GM11168 (cell line): ENCODE measurements around the gene ZNF407.

Source experiments
- in situ Hi-C: fragments of 300-500 bp; cut with MboI; formaldehyde crosslinking; loops from one replicate; pipeline ENCODE4 v1.12.0; 2022; ENCODE audit warnings: low sequenced_read_pairs; ENCODE audit not compliant: unreplicated experiment

Gene ZNF407

GRCh38 chr18:74582642-74583041 lies 15.0 kb upstream of the ZNF407 start:
- in situ Hi-C loops, result no loop called here

GRCh38 chr18:74587441-74587840 lies 10.2 kb upstream of the ZNF407 start:
- in situ Hi-C loops, result no loop called here

GRCh38 chr18:74589021-74589420 lies 8.6 kb upstream of the ZNF407 start:
- in situ Hi-C loops, result no loop called here

- in situ Hi-C loops, result no loop called here
Measured at GRCh38 chr18:74589811-74590210, 7.9 kb upstream of the ZNF407 start.

- in situ Hi-C loops, result no loop called here
Measured at GRCh38 chr18:74590671-74591070, 7.0 kb upstream of the ZNF407 start.

GRCh38 chr18:74595431-74595830 lies 2.2 kb upstream of the ZNF407 start:
- in situ Hi-C loops, result no loop called here

GRCh38 chr18:74597034-74597661 lies 522 bp upstream of the ZNF407 start:
- in situ Hi-C loops, result no loop called here

- in situ Hi-C loops, result no loop called here
Measured at GRCh38 chr18:74598350-74599001, 806 bp downstream of the ZNF407 start.

- in situ Hi-C loops, result no loop called here
Measured at GRCh38 chr18:74604361-74604760, 6.7 kb downstream of the ZNF407 start.

- in situ Hi-C loops, result no loop called here
Measured at GRCh38 chr18:74604774-74605173, 7.1 kb downstream of the ZNF407 start.

GRCh38 chr18:74608681-74609080 lies 11.0 kb downstream of the ZNF407 start:
- in situ Hi-C loops, result no loop called here

GRCh38 chr18:74609535-74609934 lies 11.9 kb downstream of the ZNF407 start:
- in situ Hi-C loops, result no loop called here

- in situ Hi-C loops, result no loop called here
Measured at GRCh38 chr18:74610051-74610615, 12.5 kb downstream of the ZNF407 start.

GRCh38 chr18:74610860-74611259 lies 13.2 kb downstream of the ZNF407 start:
- in situ Hi-C loops, result no loop called here

- in situ Hi-C loops, result no loop called here
Measured at GRCh38 chr18:74611765-74612164, 14.1 kb downstream of the ZNF407 start.

GRCh38 chr18:74613381-74613780 lies 15.7 kb downstream of the ZNF407 start:
- in situ Hi-C loops, result no loop called here

GRCh38 chr18:74616494-74616893 lies 18.8 kb downstream of the ZNF407 start:
- in situ Hi-C loops, result no loop called here

- in situ Hi-C loops, result no loop called here
Measured at GRCh38 chr18:74617486-74617885, 19.8 kb downstream of the ZNF407 start.

GRCh38 chr18:74622072-74622471 lies 24.4 kb downstream of the ZNF407 start:
- in situ Hi-C loops, result no loop called here

- in situ Hi-C loops, result no loop called here
Measured at GRCh38 chr18:74623047-74623816, 25.6 kb downstream of the ZNF407 start.

- in situ Hi-C loops, result no loop called here
Measured at GRCh38 chr18:74624466-74624865, 26.8 kb downstream of the ZNF407 start.
